ENCODE measurements around the gene PTPRU. TPM values are rescaled to one million over a fixed set of nuclear protein-coding genes. Genes with fewer than 3 reads are reported as not detected.

PTPRU gene
- polyA plus RNA-seq, 4 donors, result 8.9 to 19.1 (median 13.4) TPM

DNA sequence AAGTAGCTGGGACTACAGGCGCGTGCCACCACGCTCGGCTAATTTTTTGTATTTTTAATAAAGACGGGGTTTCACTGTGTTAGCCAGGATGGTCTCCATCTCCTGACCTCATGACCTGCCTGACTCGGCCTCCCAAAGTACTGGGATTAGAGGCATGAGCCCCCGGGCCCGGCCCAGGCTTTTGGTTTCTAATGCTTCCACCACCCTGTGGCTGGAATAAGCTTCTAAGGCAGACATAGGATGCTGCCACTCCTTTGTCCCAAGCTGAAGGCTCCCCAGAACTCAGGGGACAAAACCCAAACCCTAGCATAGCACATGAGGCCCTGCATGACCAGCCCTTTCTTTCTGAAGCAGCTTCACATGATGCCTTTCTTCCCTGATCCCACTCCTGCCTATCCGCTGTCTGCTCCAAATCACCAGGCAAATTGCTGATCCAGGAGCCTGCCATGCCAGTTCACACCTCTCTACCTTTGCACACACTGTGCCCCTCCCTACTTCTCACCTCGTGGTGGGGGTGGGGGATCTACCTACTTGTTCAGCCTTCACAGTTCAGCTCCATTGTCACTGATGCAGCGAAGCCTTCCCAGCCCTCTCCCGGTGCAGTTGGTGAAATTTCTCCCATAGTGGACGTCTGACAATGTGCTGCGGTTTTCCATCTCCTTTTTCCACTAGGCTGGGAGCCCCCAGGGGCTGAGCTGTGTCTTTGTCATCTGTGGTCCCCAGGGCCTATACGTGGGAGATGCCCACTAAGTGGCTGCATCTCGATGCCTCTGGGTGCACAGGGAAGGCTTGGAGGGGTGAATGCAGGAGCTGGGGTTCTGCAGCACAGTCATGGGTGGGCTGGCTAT lies 6.9 kb downstream of the PTPRU start:
- DNase-seq (ENCODE audit: low read depth in 4 of 4, low spot score in 3 of 4), result no peak

DNA sequence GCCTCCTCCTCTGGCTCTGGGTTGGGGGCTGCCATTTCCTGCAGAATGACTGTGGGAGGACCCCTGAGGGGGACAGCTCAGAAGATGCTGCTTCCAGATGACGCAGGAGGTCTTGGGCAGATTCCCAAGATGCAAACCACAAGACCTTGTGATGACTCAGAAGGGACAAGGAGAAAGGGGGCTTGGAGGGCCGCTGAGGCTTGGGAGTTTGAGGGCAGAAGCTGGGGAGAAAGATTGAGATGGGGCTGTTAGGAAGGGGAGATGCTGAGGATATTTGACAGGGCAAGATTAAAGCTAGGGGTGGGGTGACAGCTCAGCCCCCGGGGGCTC lies 7.5 kb downstream of the PTPRU start:
- DNase-seq (ENCODE audit: low read depth in 4 of 4, low spot score in 3 of 4), result no peak

DNA sequence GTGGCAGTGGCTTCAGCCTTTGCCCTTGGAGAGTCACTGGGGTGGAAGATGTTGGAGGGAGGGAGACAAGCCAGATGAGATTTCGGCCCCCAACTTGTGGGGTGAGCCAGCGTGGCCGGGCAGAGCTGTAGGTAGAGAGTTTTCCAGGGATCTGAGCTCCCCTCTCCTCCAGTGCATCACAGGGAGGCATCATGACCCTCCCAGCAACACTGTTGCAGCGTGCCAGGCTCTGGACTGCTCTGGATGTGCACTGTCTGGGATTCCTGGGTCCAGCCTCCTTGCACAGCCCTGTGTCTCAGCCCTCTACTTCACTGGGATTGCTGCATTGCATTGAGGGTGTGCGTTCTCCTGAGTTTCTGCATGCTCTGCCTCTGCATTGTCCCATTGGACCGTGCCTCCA lies 8.9 kb downstream of the PTPRU start:
- DNase-seq (ENCODE audit: low read depth in 4 of 4, low spot score in 3 of 4), result no peak

DNA sequence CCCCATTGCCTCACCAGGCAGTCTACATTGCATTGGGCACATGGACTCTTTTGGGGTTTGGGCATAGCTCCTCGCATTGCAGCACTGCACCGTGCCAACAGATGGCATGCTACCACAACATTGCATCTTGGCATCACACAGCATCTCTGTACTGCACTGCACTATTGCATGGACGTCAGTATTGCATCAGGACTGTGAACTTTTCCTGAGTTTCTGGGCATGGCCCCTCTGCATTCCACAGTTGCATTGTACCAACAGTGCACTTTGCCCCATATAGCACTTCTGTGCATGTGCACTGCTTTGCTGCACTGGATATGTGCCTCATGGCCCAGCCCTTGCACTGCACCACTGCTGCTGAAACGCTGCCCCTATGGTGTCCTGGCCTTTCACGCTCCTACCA lies 9.6 kb downstream of the PTPRU start:
- DNase-seq (ENCODE audit: low read depth in 4 of 4, low spot score in 3 of 4), result no peak

DNA sequence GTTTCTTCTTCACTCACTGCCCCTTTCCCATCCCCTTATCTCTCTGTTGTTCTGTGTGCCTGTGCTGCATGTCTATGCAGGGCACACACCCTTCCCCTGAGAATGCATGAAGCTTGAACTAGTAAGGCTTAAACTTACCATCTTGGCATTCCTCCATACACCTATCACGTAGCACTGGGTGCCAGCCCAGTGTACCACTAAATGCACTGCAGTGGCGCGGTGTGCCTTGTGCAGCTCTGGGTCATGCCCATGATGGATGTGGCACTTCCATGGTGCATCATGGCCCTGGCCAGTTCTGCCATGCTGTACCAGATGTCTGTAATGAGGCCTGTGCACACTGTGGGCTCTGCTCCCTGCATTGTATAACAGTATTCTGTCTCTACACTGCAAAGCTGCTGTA lies 10.7 kb downstream of the PTPRU start:
- no peak for DNase-seq (ENCODE audit: low read depth in 4 of 4, low spot score in 3 of 4)

DNA sequence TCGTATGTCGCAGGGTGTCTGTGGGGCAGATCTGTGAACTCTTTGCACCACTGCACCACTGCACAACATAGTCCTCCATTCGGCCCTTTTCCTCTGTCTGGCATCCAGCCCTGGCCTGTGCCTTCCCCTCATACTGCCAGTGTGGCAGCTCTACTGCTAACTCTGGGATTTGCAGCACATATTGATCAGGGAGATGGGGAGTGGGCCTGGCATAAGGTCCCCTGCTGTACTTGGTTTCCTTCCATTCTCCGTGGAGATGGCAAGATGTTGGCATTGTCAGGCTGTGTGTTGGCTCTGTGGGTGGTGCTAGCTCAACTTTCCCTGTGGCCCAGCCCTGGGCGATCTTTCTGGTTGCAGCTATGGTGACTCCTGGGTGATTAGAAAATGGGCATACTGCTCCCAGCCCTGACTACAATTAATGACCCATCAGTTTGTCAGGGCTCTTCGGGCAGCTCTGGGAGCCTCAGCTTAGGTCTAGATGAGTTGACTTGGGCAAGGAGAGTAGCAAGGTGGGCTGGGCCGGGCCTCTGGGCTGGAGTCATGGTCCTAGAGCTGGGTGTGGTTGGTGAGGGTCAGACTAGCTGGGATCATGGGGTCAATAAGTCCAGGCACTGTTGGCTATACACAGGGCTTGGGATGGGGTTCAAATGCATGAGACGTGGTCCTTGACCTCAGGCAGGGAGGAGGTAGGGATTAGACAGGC lies 11.4 kb downstream of the PTPRU start:
- DNase-seq (ENCODE audit: low read depth in 4 of 4, low spot score in 3 of 4), result no peak

DNA sequence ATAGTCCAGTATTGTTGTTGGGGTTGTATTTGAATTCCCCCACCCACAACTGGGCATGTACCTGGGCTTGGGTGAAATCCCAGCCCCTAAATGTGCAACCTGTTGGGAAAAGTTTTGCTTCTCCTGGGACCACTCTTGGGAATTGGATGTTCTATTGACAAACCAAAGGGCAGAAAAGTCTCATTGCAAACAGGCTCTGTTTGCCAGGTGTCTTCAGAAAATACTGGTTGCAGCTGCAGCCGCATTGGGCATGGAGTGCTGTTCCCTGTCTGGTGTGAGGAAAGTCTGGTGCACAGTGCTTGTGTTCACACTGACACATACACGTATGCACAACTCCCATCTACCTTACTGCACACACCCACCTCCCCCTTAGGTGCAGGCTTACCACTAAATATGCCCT lies 12.1 kb downstream of the PTPRU start:
- no peak for DNase-seq (ENCODE audit: low read depth in 4 of 4, low spot score in 3 of 4)

DNA sequence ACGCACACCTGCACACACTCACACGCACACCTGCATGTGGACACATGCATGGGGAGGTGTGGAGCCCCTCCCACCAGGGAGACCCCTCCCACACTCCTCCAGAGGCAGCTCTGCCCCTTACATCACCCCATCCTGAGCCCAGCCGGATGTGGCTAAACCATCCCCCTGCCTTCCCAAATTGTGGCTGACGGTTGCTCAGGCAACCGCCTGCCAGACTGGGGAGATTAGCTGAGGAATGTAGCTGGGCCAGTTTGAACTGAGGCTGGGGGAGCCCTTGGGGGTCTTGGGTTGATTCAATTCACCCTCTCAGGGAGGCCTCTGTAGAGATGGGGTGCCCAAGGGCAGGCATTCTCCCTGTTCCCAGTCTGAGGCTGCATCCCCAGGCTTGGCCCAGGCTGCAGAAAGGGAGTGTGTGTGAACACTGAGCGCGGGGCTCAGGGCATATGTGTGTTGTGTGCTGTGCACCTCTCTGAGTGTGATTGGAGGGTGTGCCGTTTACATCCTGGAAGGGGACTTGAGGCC lies 12.9 kb downstream of the PTPRU start:
- no peak for DNase-seq (ENCODE audit: low read depth in 4 of 4, low spot score in 3 of 4)

DNA sequence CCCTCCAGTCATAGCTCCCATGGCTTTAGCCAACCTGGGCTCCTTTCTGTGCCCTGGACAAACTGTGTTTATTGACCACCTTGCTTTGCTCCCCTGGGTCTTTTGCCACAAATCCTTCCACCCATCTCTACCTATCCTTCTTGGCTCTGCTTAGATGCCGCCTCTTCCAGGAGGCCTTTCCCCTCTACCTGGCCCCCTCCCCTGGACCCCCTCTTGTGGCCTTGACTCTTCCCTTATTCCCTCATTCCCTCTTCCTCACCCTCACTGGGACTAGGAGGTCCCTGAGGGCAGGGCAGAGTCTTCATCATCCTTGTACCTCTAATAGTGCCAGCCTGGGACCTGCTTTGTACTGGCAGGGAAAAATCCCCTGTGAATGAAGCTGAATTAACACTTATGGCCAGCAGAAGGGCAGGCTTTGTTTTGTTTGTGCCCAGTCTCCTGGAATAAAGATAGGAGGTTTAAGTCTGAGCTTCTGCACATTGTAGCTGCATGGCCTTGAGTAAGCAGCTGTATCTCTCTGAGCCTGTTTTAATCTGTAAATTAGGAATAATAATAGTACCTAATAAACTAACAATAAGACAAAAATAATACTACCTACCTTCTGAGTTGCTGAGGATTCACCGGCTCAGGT lies 13.7 kb downstream of the PTPRU start:
- DNase-seq (ENCODE audit: low read depth in 4 of 4, low spot score in 3 of 4), result no peak

DNA sequence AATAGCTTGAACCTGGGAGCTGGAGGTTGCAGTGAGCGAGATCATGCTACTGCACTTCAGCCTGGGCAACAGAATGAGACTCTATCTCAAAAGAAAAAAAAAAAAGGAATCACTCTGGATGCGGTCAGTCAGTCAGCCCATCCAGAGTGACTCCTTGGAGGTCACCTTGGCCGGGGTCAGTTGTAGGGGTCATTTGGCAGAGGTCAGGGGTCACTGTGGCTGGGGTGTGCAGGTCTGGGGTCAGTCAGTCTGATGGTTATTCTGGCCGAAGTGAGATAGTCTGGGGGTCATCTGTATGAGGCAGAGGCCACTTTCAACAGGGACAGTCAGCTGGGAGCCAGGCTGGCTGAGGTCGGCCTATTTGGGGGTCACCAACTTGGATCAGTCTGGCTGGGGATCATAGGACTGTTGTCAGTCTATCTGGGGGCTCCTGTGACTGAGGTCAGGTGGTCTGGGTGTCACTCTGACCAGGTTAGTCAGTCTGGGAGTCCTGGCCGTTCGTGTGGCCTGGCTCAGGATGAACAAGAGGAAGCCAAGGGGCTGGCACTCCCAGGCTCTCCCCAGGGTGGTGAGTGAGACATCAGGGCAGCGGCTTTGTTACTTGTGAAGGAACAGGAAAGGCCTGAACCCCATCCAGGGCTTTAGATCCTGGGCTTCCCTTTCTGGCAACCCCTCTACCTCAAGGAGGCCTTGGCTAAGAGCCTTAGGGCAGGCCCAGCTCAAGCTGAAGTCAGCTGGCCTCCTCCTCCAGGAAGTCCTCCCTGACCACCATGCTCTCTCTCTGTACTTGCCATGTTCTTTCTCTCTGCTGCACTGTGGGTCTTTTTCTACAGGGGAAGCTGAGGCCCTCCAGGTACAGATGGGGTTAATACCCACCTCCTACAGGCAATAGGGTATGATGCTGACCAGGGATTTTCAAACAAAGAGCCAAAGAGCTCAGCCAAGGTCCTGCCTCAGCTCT lies 15.1 kb downstream of the PTPRU start:
- DNase-seq (ENCODE audit: low read depth in 4 of 4, low spot score in 3 of 4), result no peak

DNA sequence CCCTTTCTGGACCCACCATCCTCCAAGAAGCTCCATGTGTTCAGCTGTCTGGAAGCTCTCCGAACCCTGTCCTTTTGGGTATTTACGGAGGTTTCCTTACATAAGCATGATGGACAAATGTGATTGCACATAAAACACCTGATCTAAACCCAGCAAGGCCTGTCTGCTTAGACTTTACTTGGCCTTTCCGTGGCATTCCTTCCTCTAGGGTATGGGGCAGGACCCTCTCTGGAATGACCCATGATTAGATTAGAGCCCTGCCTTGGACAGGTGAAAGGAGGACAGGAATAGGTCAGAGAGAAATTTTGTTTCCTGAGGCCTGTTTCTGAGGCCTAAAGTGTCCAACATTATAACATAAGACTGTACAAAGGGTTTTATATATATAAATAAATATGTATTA lies 16.9 kb downstream of the PTPRU start:
- no peak for DNase-seq (ENCODE audit: low read depth in 4 of 4, low spot score in 3 of 4)

DNA sequence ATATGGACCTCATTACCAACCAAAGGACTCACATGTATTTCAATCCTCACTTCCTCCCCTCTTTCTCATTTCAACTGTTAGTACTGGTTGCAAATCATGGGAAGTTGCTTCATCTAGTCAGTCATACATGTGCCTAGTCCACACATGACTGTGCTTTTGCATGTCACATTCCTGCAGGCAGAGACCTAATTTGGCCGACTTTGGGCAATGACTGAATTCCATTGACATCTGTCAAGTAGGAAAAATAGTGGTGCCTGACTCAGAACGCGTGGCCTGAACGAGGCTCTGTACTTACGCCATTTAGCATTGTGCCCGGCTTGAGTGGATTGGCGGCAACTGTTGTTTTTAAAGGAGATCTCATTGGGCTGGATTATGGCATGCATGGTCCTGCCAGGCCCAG lies 18.0 kb downstream of the PTPRU start:
- DNase-seq (ENCODE audit: low read depth in 4 of 4, low spot score in 3 of 4), result no peak

DNA sequence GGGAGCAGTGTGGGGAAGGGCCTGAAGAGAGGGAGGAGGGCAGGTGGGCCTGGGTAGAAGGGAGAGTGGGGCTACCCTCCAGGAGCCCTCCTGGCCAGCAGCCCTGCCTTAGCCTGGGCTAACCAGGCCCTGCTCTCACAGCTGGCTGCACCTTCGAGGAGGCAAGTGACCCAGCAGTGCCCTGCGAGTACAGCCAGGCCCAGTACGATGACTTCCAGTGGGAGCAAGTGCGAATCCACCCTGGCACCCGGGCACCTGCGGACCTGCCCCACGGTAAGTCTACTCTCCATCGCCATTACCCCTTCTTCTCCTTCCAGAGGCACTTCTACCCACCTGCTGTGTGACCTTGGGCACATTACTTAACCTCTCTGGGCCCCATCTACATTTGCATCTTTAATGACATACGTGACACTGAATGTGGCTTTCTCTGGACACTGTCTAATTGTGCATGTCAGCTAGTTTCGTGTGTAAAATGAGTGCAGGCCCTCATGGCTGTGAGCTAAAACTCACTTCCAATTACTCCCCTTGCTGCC lies 18.9 kb downstream of the PTPRU start:
- DNase-seq (ENCODE audit: low read depth in 4 of 4, low spot score in 3 of 4), result no peak

DNA sequence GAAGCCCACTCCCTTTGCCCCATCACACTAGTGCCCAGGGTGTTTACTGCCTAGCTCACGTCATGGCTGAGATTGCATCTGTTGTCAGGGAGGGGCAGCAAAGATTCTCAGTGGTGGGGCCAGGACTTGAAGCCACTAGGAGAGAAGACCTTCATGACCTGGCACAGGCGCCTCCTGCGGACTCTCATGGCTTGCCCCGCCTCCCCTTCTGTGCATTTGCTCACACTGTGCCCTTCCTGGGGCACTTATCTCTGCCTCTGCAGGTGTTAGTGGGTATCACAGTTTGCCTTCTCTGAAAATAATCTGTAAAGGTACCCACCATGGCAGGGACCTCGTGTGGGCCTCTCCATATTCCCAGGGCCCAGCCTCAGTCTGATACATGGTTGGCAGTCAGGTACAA lies 20.1 kb downstream of the PTPRU start:
- no peak for DNase-seq (ENCODE audit: low read depth in 4 of 4, low spot score in 3 of 4)

DNA sequence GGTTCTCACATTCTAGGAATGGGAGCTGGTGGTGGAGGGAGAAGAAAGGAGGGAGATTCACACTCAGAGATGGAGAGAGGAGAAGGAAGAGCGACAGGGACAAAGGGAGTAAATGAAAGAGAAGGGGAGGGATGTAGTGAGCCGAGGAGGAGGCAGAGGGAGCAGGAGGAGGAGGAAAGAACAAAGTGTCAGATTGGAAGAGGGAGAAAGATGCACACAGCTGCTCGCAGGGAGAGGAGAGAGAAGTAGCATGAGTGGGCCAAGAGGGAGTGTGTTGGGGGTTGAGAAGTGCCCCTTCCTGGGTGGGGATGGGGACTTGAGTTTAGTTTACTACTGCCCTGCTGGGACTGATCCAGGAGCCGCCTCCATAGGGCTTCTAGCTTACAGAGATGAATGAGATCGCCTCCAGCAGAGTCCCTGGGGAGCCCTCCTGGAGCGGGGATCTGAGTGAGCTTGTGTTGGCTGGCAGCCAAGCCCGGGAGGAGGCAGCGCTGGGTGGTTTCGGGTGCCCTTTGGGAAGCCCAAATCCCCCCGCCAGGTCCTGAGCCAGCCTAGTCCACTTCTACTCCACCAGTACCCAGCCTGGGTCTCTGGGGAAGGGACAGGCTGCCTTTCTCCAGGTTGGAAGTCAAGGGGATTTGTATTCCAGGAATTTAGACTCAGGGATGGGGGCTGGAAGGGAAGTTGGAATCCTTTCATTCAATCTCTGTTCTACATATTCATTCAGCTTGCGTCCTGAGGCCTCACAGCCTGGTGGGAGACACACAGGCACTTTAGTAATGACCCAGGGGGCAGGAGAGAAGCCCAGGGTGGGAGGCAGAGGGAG lies 20.9 kb downstream of the PTPRU start:
- no peak for DNase-seq (ENCODE audit: low read depth in 4 of 4, low spot score in 3 of 4)

DNA sequence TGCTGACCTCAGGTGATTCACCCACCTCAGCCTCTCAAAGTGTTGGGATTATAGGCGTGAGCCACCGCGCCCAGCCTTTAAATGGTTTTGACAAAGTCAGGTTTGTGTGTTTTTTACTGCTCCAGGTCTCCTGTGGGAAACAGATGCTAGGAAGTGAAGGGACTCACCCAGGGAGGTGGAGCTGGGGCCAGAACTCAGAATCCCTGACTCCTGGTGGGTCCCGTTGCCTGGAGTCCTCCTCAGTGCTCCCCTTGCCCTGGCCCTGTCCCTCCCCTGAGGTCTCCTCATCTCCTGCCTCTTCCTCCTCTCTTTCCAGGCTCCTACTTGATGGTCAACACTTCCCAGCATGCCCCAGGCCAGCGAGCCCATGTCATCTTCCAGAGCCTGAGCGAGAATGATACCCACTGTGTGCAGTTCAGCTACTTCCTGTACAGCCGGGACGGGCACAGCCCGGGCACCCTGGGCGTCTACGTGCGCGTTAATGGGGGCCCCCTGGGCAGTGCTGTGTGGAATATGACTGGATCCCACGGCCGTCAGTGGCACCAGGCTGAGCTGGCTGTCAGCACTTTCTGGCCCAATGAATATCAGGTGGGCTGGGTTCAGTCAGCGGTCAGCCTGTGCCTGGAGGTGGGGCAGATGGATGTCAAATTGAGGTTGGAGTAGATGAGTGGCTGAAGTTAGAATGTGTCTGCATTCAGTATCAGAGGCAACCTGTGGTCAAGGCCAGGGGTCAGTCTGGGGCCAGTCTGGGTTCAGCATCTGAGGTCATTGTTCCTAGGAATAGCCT lies 22.1 kb downstream of the PTPRU start:
- DNase-seq (ENCODE audit: low read depth in 4 of 4, low spot score in 3 of 4), result no peak

DNA sequence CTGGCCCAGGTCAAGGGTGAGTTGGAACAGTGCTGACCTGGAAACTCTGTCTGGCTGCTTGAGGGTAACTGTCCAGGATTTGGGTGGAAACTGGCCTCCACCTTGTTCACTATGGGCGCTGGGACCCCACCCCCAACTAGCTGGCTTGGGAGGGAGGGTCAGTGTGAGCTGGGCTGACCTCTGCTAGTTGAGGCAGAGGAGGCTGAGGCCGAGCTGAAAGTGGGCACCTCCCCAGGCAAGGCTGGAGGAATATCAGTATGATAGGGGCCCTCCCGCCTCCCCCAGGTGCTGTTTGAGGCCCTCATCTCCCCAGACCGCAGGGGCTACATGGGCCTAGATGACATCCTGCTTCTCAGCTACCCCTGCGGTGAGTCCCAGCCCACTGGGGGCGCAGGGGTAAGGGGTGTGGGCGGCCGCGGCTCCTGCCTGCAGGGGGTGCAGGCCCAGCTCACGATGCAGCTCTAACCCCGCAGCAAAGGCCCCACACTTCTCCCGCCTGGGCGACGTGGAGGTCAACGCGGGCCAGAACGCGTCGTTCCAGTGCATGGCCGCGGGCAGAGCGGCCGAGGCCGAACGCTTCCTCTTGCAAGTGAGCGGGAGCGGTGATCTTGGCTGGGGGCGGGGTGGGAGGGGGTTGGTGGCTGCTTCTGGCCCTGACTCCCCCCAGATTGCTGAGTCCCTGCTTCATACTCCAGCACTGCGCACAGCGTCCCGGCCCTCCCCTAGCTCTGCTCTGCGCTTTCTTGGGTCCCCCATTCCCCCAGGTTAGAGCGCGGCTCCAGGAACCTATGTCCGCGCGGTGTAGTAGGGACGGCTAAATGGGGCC lies 22.9 kb downstream of the PTPRU start:
- DNase-seq (ENCODE audit: low read depth in 4 of 4, low spot score in 3 of 4), result no peak
